Muscle layer of colon (tissue), 2 donors: ENCODE data around the gene AKR1A1.
"Not testable (repeated sequence)": the region's sequence is repeated elsewhere in the genome, so short reads cannot be mapped to it uniquely, and the experiment has no call there.

Experiments
- H3K27ac ChIP-seq: one replicate; pipeline ENCODE4 v1.7.0; 2013; ENCODE audit warnings: low read depth, mild to moderate bottlenecking, low read length, moderate library complexity
- H3K27me3 ChIP-seq, 2 donors: one replicate each; pipeline ENCODE4 v1.7.0; 2013; ENCODE audit warnings: low read length in 2 of 2, mild to moderate bottlenecking in 2 of 2; ENCODE audit not compliant: insufficient read depth in 2 of 2, control insufficient read depth in 1 of 2
- H3K36me3 ChIP-seq: one replicate; pipeline ENCODE4 v1.7.0; 2013; ENCODE audit warnings: mild to moderate bottlenecking, low read length; ENCODE audit not compliant: insufficient read depth
- H3K4me1 ChIP-seq: one replicate; pipeline ENCODE4 v1.7.0; 2013; ENCODE audit warnings: mild to moderate bottlenecking, low read length; ENCODE audit not compliant: insufficient read depth
- H3K4me3 ChIP-seq, 2 donors: one replicate each; pipeline ENCODE4 v1.7.0; 2013; ENCODE audit warnings: low read length in 2 of 2, low read depth in 1 of 2, mild to moderate bottlenecking in 1 of 2, moderate library complexity in 1 of 2
- H3K9ac ChIP-seq: one replicate; pipeline ENCODE4 v1.7.0; 2013; ENCODE audit warnings: low read length
- H3K9me3 ChIP-seq: one replicate; pipeline ENCODE4 v1.7.0; 2013; ENCODE audit warnings: mild to moderate bottlenecking, low read length
- donor health status: abdominal sarcoma.
- donor health status: Adenocarcinoma of cecum.

Gene AKR1A1

GRCh38 chr1:45574105-45574626 lies 23.5 kb downstream of the AKR1A1 start:
- H3K27me3 ChIP-seq = no peaks in the 10 kb centered on the region

GRCh38 chr1:45583264-45583665 lies 32.6 kb downstream of the AKR1A1 start:
- Histone ChIP-seq H3K27me3 (no peaks in the 10 kb centered on the region), H3K4me3 (peak overlapping the region; percentile 89 to 95), H3K4me1 (peaks cover 14% of the 10 kb centered on the region), H3K9me3 (no peaks in the 10 kb centered on the region), H3K9ac (peak overlapping the region; percentile 65), H3K36me3 (no peaks in the 10 kb centered on the region), H3K27ac (peak overlapping the region; percentile 99)

More at GRCh38 chr1:45574105-45574626, 23.5 kb downstream of the AKR1A1 start:
- no peaks in the 10 kb centered on the region for H3K9me3 ChIP-seq
- no peak overlapping the region for H3K4me3 ChIP-seq
- H3K36me3 ChIP-seq = peaks cover 7% of the 10 kb centered on the region
- H3K9ac ChIP-seq = no peak overlapping the region
- no peak overlapping the region for H3K27ac ChIP-seq
- no peaks in the 10 kb centered on the region for H3K4me1 ChIP-seq

- Histone ChIP-seq H3K36me3 (no peaks in the 10 kb centered on the region), H3K4me1 (peaks cover 14% of the 10 kb centered on the region), H3K9ac (peak within 1 kb of the TSS; percentile 65)
Observed at GRCh38 chr1:45583666-45584350, 33.2 kb downstream of the AKR1A1 start, which contains the start of gene NASP. NASP (plus strand) TSS chr1:45584041; CDS start chr1:45584147, 106 bp downstream.

GRCh38 chr1:45584351-45585109 lies 33.9 kb downstream of the AKR1A1 start:
- Histone ChIP-seq H3K9ac (peak overlapping the region; percentile 65), H3K4me3 (peak overlapping the region; percentile 89 to 95), H3K4me1 (peaks cover 14% of the 10 kb centered on the region), H3K27me3 (no peaks in the 10 kb centered on the region), H3K27ac (peak overlapping the region; percentile 99), H3K9me3 (no peaks in the 10 kb centered on the region), H3K36me3 (no peaks in the 10 kb centered on the region)

More at GRCh38 chr1:45583666-45584350, 33.2 kb downstream of the AKR1A1 start, which contains the start of gene NASP:
- H3K27me3 ChIP-seq = no peaks in the 10 kb centered on the region
- peak within 1 kb of the TSS; percentile 89 to 95 for H3K4me3 ChIP-seq
- H3K27ac ChIP-seq = peak within 1 kb of the TSS; percentile 99
- no peaks in the 10 kb centered on the region for H3K9me3 ChIP-seq

GRCh38 chr1:45585110-45585426 lies 34.4 kb downstream of the AKR1A1 start:
- peaks cover 14% of the 10 kb centered on the region for H3K4me1 ChIP-seq
- H3K36me3 ChIP-seq = no peaks in the 10 kb centered on the region
- H3K27ac ChIP-seq = peak overlapping the region; percentile 99
- H3K9me3 ChIP-seq = no peaks in the 10 kb centered on the region
- H3K4me3 ChIP-seq = peak overlapping the region; percentile 65 to 95
- no peaks in the 10 kb centered on the region for H3K27me3 ChIP-seq
- peak overlapping the region; percentile 4 for H3K9ac ChIP-seq

GRCh38 chr1:45585496-45586075 lies 35.0 kb downstream of the AKR1A1 start:
- H3K27ac ChIP-seq = peak overlapping the region; percentile 99
- peaks cover 14% of the 10 kb centered on the region for H3K4me1 ChIP-seq
- peak overlapping the region; percentile 4 for H3K9ac ChIP-seq

GRCh38 chr1:45586769-45587168 lies 36.1 kb downstream of the AKR1A1 start:
- no peaks in the 10 kb centered on the region for H3K9me3 ChIP-seq
- no peak overlapping the region for H3K9ac ChIP-seq
- no peak overlapping the region for H3K4me3 ChIP-seq
- H3K36me3 ChIP-seq = no peaks in the 10 kb centered on the region
- H3K4me1 ChIP-seq = peaks cover 14% of the 10 kb centered on the region
- no peaks in the 10 kb centered on the region for H3K27me3 ChIP-seq
- H3K27ac ChIP-seq = no peak overlapping the region

More at GRCh38 chr1:45585496-45586075, 35.0 kb downstream of the AKR1A1 start:
- Histone ChIP-seq H3K9me3 (no peaks in the 10 kb centered on the region), H3K27me3 (no peaks in the 10 kb centered on the region), H3K36me3 (no peaks in the 10 kb centered on the region), H3K4me3 (peak overlapping the region; percentile 65 to 95)

- H3K4me3 ChIP-seq = no peak overlapping the region
- peaks cover 14% of the 10 kb centered on the region for H3K4me1 ChIP-seq
- H3K27me3 ChIP-seq = no peaks in the 10 kb centered on the region
- peaks cover 6% of the 10 kb centered on the region for H3K36me3 ChIP-seq
- no peaks in the 10 kb centered on the region for H3K9me3 ChIP-seq
- H3K27ac ChIP-seq = no peak overlapping the region
- no peak overlapping the region for H3K9ac ChIP-seq
Observed at GRCh38 chr1:45589861-45590260, 39.2 kb downstream of the AKR1A1 start.

- no peaks in the 10 kb centered on the region for H3K4me1 ChIP-seq
- H3K9me3 ChIP-seq = no peaks in the 10 kb centered on the region
- H3K27ac ChIP-seq = no peak overlapping the region
- no peaks in the 10 kb centered on the region for H3K27me3 ChIP-seq
- H3K36me3 ChIP-seq = peaks cover 6% of the 10 kb centered on the region
- no peak overlapping the region for H3K9ac ChIP-seq
- no peak overlapping the region for H3K4me3 ChIP-seq
Observed at GRCh38 chr1:45594412-45594811, 43.8 kb downstream of the AKR1A1 start.

- H3K9me3 ChIP-seq, H3K4me1 ChIP-seq, H3K36me3 ChIP-seq, H3K9ac ChIP-seq, H3K4me3 ChIP-seq, H3K27ac ChIP-seq, H3K27me3 ChIP-seq: not testable (repeated sequence)
Observed at GRCh38 chr1:45596765-45597164, 46.1 kb downstream of the AKR1A1 start.

- H3K9me3 ChIP-seq = no peaks in the 10 kb centered on the region
- no peaks in the 10 kb centered on the region for H3K4me1 ChIP-seq
- no peaks in the 10 kb centered on the region for H3K27me3 ChIP-seq
- no peak overlapping the region for H3K27ac ChIP-seq
- H3K36me3 ChIP-seq = peaks cover 30% of the 10 kb centered on the region
- H3K4me3 ChIP-seq = no peak overlapping the region
- no peak overlapping the region for H3K9ac ChIP-seq
Observed at GRCh38 chr1:45604239-45604638, 53.6 kb downstream of the AKR1A1 start.
